Lower leg skin (tissue), 3 donors: ENCODE measurements around the gene CORO7.

Source experiments
- POLR2A ChIP-seq, 2 donors: fragments of 450-650 bp; IDR thresholded peaks; one replicate each; pipeline ENCODE4 v1.6.1; 2016 to 2017; ENCODE audit warnings: antibody characterized with exemption in 2 of 2, mild to moderate bottlenecking in 1 of 2, moderate library complexity in 1 of 2
- TF ChIP-seq, protein P1 (sequence below), 3 donors: fragments of 450-650 bp; IDR thresholded peaks; one replicate each; pipeline ENCODE4 v1.5.1; 2016; ENCODE audit warnings: antibody characterized with exemption in 3 of 3, mild to moderate bottlenecking in 3 of 3, moderate library complexity in 2 of 3

DNA sequence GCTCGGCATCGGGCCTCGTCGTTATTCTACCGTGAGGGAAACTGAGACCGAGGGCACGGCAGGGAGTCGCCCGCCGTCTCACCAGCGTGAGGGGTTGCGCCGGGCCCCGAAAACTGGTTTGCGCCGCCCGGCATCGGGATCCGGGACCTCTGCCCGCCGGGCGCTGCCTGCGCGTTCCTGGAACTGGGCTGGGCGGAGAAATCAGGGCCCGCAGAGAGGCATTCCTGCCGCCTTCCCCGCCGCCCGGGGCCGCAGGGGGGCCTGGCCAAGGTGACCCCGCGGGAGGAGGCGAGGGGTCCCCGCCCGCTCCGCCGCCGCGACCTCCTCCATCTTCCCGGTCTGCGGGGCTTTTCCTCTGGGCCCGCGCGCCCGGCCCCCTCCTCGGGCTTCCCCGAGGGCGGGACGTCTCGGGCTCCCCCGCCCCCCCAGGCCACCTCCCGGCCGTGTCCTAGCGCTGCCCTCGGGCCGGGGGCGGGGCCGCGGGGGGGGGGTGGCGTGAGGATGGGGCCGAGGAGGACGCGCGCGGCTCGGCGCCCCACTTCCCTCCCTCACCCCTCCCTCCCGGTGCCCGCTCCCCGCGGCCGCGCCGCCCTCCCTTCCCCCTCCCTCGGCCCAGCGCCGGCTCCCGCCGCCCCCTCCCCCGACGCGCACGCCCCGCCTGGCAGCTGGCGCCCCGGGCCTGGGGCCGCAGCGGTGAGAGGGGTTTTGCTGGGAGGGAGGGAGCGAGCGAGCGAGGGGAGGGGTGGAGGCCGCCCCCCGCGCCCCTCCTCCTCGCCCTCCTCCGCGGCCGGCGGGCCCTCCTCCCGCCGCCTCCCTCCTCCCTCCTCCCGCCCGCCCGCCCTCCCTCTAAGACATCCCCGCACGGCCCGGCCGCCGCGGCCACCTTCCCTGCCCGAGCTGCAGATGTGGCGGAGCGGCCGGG, 100.9 kb downstream of the CORO7 start, which contains the start of gene GLIS2:
- TF ChIP-seq, protein P1, sequence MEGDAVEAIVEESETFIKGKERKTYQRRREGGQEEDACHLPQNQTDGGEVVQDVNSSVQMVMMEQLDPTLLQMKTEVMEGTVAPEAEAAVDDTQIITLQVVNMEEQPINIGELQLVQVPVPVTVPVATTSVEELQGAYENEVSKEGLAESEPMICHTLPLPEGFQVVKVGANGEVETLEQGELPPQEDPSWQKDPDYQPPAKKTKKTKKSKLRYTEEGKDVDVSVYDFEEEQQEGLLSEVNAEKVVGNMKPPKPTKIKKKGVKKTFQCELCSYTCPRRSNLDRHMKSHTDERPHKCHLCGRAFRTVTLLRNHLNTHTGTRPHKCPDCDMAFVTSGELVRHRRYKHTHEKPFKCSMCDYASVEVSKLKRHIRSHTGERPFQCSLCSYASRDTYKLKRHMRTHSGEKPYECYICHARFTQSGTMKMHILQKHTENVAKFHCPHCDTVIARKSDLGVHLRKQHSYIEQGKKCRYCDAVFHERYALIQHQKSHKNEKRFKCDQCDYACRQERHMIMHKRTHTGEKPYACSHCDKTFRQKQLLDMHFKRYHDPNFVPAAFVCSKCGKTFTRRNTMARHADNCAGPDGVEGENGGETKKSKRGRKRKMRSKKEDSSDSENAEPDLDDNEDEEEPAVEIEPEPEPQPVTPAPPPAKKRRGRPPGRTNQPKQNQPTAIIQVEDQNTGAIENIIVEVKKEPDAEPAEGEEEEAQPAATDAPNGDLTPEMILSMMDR (IDR thresholded peaks at IDR 0.05), result no peak
- no peak for TF ChIP-seq POLR2A (IDR thresholded peaks at IDR 0.05)
